ENCODE measurements around the gene VGF. TPM values are rescaled to one million over a fixed set of nuclear protein-coding genes. Genes with fewer than 3 reads are reported as not detected.

VGF gene
- total RNA-seq, 2 donors from 2014 or later: 0.90 to 3.1 TPM

DNA sequence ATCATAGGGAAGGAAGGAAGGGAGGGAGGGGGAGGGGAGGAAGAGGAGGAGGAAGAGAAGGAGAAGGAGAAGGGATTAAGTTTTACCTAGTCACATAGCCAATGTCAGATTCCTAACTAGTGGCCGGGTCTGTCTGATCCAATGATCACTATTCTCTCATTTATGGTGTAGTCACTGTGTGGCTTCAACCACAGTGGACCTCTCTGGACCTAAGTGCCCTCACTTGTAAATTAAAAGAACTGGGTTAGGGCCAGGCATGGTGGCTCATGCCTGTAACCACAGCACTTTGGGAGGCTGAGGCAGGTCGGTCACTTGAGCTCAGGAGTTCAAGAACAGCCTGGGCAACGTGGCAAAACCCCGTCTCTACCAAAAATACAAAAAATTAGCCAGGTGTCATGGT, 45.1 kb downstream of the VGF start:
- Histone ChIP-seq H3K27me3 (no peaks in the 10 kb centered on the region), H3K36me3 (no peaks in the 10 kb centered on the region), H3K27ac (no peak overlapping the region), H3K4me3 (no peak overlapping the region), H3K9ac (ENCODE audit: low read depth in 2 of 2, low read length in 2 of 2) (no peak overlapping the region), H3K4me1 (no peaks in the 10 kb centered on the region), H3K9me3 (no peaks in the 10 kb centered on the region)
- intact Hi-C loops (cut with DNase I): no loop called here
- TF ChIP-seq CTCF (IDR thresholded peaks at IDR 0.05): no peak
- DNase-seq: no peak

DNA sequence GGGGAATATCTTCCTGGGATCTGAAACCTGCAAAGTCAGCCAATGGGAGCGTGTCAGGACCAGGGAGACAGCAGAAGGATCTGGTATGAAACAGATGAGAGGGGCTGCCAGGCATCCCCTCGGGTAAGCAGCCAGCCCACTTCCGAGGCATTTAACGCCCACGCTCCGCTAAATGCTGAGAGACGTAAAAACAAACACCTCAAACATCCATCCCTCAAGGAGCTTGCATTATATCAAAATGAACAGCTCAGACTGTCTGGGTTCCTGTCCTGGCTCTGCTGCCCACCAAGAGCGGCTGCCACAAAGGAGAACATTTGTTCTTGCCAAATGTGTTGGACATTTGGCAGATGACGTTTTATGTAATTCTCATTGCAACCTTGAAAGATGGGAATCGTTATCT, 45.5 kb downstream of the VGF start:
- Histone ChIP-seq H3K9ac (ENCODE audit: low read depth in 2 of 2, low read length in 2 of 2) (no peak overlapping the region), H3K36me3 (no peaks in the 10 kb centered on the region), H3K9me3 (no peaks in the 10 kb centered on the region), H3K27ac (no peak overlapping the region), H3K4me3 (no peak overlapping the region), H3K27me3 (no peaks in the 10 kb centered on the region), H3K4me1 (no peaks in the 10 kb centered on the region)
- DNase-seq: no peak
- no peak for TF ChIP-seq CTCF (IDR thresholded peaks at IDR 0.05)
- intact Hi-C loops (cut with DNase I): no loop called here

DNA sequence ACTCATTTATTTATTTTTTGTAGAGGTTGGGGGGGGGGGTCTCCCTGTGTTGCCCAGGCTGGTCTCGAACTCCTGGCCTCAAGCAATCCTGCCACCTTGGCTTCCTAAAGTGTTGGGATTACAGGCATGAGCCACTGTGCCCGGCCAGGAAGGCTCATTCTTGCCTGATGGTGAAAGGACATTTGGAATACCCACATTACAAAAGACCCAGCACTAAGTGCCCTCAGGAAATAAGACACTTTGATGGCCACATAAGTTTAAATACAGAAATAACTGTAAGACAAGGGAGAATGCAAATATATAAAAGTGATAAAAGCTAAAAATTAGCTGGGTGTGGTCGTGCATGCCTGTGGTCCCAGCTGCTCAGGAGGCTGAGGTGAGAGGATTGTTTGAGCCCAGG, 46.5 kb downstream of the VGF start:
- Histone ChIP-seq H3K36me3 (no peaks in the 10 kb centered on the region), H3K27ac (no peak overlapping the region), H3K4me3 (no peak overlapping the region), H3K9me3 (no peaks in the 10 kb centered on the region), H3K9ac (ENCODE audit: low read depth in 2 of 2, low read length in 2 of 2) (no peak overlapping the region), H3K27me3 (no peaks in the 10 kb centered on the region), H3K4me1 (no peaks in the 10 kb centered on the region)
- no peak for DNase-seq
- no peak for TF ChIP-seq CTCF (IDR thresholded peaks at IDR 0.05)
- intact Hi-C loops (cut with DNase I): no loop called here

DNA sequence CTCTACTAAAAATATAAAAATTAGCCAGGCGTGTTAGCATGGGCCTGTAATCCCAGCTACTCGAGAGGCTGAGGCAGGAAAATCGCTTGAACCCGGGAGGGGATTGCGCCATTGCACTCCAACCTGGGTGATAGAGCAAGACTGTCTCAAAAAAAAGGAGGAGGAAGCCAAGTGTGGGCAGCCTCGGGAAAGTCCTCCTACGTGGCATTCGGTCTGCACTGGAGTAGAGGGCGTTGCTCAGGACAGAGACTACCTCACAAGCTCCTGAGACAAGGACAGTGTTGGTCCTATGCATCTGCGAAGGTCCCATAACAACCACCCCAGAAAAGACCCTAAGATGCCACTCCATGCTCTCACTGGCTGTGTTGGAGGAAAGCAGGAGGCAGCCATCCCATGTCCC, 48.5 kb downstream of the VGF start:
- no peak overlapping the region for H3K4me3 ChIP-seq
- no peaks in the 10 kb centered on the region for H3K27me3 ChIP-seq
- no peaks in the 10 kb centered on the region for H3K36me3 ChIP-seq
- DNase-seq: no peak
- no peaks in the 10 kb centered on the region for H3K9me3 ChIP-seq
- intact Hi-C loops (cut with DNase I): no loop called here
- H3K9ac ChIP-seq (ENCODE audit: low read depth in 2 of 2, low read length in 2 of 2): no peak overlapping the region
- H3K27ac ChIP-seq: no peak overlapping the region
- H3K4me1 ChIP-seq: no peaks in the 10 kb centered on the region
- TF ChIP-seq CTCF (IDR thresholded peaks at IDR 0.05): no peak

- no peak for TF ChIP-seq CTCF (IDR thresholded peaks at IDR 0.05)
- H3K36me3 ChIP-seq: no peaks in the 10 kb centered on the region
- no peaks in the 10 kb centered on the region for H3K4me1 ChIP-seq
- no peak overlapping the region for H3K27ac ChIP-seq
- H3K9me3 ChIP-seq: no peaks in the 10 kb centered on the region
- intact Hi-C loops (cut with DNase I): no loop called here
- no peak overlapping the region for H3K4me3 ChIP-seq
- no peaks in the 10 kb centered on the region for H3K27me3 ChIP-seq
- H3K9ac ChIP-seq (ENCODE audit: low read depth in 2 of 2, low read length in 2 of 2): no peak overlapping the region
- no peak for DNase-seq
These were observed 50.2 kb downstream of the VGF start for GRCh38 chr7:101115215-101115614.

GRCh38 chr7:101114492-101114891, 50.9 kb downstream of the VGF start:
- DNase-seq: no peak
- no peak for TF ChIP-seq CTCF (IDR thresholded peaks at IDR 0.05)
- Histone ChIP-seq H3K9me3 (no peaks in the 10 kb centered on the region), H3K27me3 (no peaks in the 10 kb centered on the region), H3K27ac (no peak overlapping the region), H3K36me3 (no peaks in the 10 kb centered on the region), H3K4me3 (no peak overlapping the region), H3K9ac (ENCODE audit: low read depth in 2 of 2, low read length in 2 of 2) (no peak overlapping the region), H3K4me1 (no peaks in the 10 kb centered on the region)
- intact Hi-C loops (cut with DNase I): no loop called here
